GM12875 (cell line): ENCODE measurements around the gene GALNT9.

Experiments used
- H3K4me3 ChIP-seq: one replicate; pipeline ENCODE4 v1.5.1; 2011; ENCODE audit warnings: low read depth, low read length, control low read depth
- CTCF ChIP-seq: IDR thresholded peaks from 2 replicates; pipeline ENCODE4 v1.5.1; 2011; ENCODE audit warnings: low read depth, mild to moderate bottlenecking, control low read depth, inconsistent platforms, low read length, moderate library complexity, borderline replicate concordance; ENCODE audit not compliant: insufficient read depth

GALNT9 gene

GRCh38 chr12:132229926-132230325, 99.5 kb downstream of the GALNT9 start:
- TF ChIP-seq CTCF, result no peak

GRCh38 chr12:132229193-132229760, 100.1 kb downstream of the GALNT9 start:
- no peak overlapping the region for H3K4me3 ChIP-seq
- no peak for TF ChIP-seq CTCF

More at GRCh38 chr12:132229926-132230325, 99.5 kb downstream of the GALNT9 start:
- no peak overlapping the region for H3K4me3 ChIP-seq

GRCh38 chr12:132228476-132229192, 100.8 kb downstream of the GALNT9 start:
- no peak for TF ChIP-seq CTCF
- H3K4me3 ChIP-seq, result no peak overlapping the region

- no peak overlapping the region for H3K4me3 ChIP-seq
These were observed 101.5 kb downstream of the GALNT9 start for GRCh38 chr12:132227782-132228475.

GRCh38 chr12:132227118-132227517, 102.3 kb downstream of the GALNT9 start:
- H3K4me3 ChIP-seq, result no peak overlapping the region
- no peak for TF ChIP-seq CTCF

More at GRCh38 chr12:132227782-132228475, 101.5 kb downstream of the GALNT9 start:
- TF ChIP-seq CTCF, result no peak

GRCh38 chr12:132226604-132227003, 102.8 kb downstream of the GALNT9 start:
- TF ChIP-seq CTCF, result no peak
- no peak overlapping the region for H3K4me3 ChIP-seq

GRCh38 chr12:132225214-132225613, 104.2 kb downstream of the GALNT9 start:
- H3K4me3 ChIP-seq, result no peak overlapping the region
- TF ChIP-seq CTCF, result no peak
